Activated CD4-positive, CD25-positive, alpha-beta regulatory T cell treated with anti-CD3 and anti-CD28 coated beads, Interleukin-2, amount 50 U/mL, for 72 hours (primary cell): ENCODE results near the gene IKZF3.

Experiments
- DNase-seq: peaks from one replicate; pipeline ENCODE4 v3.0.0; 2021

IKZF3 gene

DNA sequence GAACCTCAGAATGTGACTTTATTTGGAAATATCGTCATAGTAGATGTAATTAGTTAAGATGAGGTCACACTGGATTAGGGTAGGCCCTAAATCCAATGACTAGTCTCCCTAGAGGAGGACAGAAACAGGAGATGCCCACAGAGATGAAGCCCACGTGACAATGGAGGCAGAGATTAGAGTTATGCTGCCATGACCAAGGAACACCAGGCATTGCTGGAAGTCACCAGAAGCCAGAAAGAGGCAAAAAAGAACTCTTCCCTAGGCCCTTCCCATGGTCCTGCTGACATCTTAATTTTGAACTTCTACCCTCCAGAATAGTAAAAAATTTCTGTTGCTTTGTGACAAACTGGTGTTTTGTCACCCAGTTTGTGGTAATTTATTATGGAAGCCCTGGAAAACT, 49.6 kb downstream of the IKZF3 start:
- DNase-seq: no peak

DNA sequence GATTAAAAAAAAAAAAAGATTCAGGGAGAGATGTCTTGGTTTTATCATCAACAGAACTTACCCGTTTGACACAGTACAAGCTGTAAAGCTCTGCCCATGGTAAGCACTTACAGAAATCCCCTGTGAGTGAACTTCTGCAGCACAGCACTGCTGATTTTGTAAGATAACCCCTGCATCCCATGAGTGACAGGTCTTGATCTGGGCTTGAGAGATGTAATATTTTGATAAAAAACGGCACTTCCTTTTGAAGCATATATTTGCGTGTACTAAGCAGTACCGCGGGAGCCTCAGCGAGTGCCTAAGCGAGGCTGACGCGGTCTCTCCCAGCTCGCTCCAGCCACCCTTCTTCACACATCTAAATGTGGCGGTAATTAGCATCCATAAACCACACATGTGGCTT, 50.5 kb downstream of the IKZF3 start:
- peak; percentile 49 for DNase-seq

DNA sequence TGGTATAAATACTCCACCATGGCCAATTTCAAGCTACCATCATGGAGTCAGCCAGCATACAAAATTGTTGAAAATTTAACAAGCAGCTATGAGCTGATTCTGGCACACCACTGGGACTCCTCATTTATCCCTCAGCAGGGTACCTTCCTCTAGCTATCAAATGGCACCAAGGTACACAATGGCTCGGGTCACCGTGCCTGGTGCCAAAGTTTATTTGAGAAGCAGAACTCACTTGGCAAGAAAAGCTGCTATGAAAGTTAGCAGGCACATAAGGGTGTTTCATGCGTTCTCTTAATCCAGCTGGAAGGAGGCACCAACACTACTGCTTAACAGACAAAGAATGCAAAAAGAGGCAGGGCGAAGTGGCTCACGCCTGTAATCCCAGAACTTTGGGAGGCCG, 51.6 kb downstream of the IKZF3 start:
- no peak for DNase-seq

DNA sequence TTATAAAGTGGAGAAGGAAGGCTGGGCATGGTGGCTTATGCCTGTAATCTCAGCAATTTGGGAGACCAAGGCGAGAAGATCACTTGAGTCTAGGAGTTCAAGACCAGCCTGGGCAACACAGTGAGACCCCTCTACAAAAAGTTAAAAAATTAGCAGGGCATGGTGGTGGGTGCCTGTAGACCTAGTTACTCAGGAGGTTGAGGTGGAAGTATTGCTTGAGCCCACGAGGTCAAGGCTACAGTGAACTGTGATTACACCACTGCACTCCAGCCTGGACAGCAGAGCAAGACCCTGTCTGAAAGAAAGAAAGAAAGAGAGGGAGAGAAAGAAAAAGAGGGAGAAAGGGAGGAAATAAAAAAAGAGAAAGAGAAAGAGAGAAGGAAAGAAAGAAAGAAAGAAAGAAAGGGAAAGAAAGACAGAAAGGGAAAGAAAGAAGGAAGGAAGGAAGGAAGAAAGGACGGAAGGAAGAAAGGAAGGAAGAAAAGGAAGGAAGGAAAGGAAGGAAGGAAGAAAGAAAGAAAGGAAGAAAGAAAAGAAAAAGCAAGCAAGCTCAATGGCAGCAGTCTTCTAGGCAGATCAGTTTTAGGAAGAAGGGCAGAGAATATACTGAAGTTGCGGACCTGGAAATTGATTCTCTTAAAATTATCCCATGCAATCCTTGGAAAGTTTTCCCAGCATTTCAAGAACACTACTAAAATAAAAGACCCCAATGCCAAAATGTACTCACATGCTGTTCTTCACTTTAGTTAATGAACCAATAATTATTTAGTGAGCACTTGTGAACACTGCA, 53.0 kb downstream of the IKZF3 start:
- DNase-seq: no peak

DNA sequence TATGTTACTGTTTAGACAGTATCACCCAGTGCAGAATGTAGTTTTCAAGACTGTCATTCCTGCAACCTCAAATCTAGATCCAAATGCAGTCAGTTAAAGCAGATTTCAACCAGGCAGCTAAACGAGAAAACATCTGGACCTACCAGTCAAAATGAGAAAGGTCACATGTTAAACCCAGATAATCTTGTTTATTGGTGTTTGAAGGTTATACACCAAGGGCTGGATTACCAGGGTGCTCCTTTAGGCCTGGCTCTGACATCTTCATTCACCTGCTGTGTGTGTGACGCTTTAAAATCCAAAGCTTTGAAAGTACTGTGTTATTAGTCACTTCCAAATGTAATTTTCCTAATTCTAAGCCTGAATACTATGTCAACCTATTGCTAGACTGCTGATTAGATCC, 54.9 kb downstream of the IKZF3 start:
- DNase-seq: no peak

DNA sequence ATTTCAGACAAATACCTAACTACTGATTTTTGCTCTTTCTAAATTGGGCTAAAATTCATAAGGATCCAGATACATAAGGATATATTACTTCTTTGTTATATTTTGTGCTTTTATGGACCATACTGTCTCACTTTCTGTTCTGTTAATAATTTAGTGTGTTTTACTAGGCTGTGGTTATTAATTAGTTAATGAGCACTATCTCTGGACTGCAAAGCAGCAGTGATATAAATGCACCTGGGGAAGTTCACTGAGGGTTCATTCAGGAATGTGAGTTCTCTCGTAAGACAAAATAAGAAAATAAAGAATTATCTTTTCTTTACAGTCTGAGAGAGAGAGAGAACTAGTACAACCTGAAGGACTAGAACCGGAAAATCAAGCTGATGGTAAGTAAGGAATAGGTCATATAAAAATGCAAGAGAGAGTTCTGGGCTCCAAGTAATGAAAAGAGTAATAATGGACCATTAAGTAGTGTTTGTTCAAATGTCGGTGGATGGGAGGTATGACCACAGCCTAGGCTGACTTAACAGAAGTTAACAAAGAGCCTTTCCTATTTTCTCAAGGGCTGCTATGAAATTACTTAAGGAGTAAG, 55.6 kb downstream of the IKZF3 start:
- DNase-seq: no peak

DNA sequence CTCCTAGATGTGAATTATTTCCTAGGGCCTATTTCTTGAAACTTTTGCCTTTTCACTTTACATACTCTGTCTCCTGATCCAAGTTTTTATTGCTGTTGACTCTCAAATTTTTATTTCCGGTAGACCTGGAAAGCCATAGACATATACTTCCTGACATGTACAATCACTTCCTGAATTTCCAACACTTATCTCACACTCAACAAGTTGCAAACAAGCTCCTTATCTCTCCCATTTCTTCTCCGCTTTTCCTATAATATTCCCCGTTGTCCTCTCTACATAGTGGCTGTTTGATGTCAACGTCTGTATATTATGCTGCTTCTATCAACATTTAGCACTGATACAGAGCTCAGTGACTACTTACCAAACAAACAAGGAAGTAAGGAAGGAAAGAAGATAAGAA, 59.3 kb downstream of the IKZF3 start:
- DNase-seq: no peak

DNA sequence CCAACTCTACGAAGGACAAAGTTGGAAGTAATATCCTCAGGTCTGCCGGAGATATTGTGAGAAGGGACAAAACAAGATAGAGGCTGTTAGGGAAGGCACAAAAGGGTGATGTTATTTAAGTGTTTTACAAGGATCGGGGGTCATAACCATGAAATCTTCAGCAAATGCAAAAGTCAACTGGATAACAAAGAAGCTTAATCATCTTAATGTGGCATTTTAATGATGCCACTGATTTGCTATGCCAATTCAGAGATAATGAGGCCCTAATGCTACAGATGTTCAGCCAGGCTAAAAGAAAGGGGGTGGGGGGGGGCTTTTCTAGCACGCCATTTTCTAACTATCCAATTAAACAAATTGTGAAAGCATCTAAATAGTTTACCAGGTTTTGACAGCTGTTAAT, 63.1 kb downstream of the IKZF3 start:
- no peak for DNase-seq

DNA sequence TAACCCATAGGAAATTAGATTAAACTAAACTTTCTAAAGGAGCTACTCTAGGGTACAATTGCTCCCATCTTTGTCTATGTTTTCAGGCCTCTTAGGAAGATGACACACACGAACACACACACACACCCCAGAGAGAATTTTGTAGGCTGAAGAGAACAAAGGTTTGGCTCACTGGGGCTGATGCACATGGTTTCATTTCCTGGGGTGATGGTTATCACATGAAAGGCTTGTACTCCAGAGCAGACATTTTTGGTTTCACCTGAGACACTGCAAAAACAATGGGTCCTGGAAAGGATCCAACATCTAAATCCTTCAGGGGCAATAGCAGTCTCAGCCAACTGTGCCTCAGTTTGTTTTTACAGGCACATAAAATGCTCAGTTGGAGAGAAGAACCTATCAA, 63.6 kb downstream of the IKZF3 start:
- DNase-seq: no peak

DNA sequence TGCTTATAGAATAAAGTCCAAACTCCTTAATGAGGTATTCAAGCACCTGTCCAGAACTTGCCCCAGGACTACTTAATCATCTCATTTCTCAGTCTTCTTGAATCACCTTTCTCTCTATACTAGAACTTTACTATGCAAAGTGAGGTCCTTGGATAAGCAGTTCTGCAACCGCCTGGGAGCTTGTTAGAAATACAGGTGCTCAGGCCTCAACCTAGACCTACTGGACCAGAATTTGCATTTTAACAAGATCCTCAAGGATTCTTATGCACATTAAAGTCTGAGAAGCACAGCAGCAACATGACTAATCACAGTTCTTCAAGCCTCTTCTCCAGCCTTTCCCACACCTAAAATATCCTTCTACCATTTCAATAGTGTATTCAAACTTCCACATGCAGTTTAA, 64.7 kb downstream of the IKZF3 start:
- no peak for DNase-seq

DNA sequence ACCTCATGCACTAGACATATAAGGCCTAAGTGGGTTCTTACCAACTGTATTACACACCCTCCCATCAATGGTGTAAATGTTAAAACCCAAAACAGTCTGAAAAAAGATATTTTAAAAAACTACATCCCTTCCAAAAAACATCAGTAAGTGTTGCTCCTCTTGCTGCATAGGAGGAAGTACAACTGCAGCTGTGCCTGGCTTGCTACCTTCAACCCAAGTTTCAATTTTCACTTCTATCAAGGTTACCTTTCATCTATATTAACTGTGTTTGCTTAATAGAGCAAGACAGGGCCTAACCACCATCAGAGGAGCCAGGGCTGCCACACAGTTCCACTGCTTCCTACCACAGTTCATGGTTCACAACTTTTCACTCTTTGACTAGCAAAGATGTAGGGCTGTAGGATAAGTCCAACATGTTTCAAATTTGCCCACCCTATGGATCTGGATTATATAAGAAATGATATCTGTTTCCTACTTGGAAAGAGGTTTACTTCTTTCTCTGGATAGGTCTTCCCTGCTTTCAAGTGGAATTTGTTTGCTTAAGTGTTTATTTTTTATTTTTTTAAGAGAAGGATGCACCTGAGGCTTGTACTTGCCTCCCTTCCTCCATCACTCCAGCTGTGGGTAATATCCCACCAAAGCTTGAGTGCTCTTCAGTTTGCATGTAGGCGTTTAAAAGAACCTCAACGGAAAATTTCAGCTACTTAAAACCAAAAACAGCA, 69.7 kb downstream of the IKZF3 start:
- DNase-seq: no peak

DNA sequence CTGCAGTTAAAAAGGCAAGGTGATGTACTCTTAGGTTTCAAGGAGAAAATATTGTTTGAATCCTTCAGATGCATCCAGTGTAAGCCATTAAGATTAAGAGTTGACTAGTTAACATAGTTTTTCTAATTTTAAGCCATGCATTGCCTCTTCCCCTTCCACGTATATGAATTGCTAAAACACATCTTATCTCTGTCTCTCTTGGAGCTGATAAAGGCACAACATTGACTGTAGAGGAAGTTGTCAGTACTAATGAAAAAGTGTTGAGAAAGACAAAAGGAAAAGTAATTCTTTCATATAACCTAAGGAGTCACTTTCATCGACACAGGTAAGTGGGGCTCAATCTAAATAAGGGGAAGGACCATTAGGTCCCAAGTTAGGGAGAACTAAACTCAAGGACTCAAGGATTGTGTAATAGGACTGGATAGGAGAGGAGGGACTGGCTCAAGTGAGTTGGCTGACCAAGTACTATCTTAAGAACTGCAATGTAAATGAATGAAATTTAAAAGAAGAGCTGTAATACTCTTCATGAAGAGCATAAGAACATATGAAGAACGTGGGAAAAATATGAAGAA, 70.7 kb downstream of the IKZF3 start:
- no peak for DNase-seq

DNA sequence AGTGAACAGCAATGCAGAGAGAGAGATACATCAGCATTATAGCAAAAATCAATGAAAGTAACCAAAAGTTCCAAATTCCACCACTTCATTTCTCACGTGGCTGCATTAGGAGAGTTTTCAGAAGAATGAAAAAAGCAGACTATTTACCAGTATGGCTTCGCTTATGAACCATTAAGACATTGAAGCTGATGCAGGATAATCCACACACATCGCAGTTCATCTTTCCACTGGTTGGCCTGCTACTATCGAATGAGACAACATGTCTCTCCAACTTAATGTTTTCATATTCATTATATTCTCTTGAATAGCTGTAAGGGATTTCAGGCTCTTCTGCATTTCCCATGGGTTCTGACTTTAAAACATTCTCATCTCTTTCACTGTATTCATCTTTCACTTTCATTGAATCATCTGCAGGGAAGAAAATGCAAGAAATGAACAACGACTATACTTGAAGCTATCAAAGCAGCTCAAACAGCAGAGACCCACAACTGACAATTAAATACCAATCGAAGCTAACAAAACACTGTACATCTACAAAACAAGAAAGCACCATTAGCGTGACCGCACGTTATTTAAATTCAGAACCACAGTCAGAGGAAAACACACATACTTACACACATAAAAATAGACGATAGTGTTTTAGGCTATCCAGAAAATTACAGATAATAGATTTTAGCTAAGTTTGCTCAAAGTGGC, 71.4 kb downstream of the IKZF3 start:
- no peak for DNase-seq

DNA sequence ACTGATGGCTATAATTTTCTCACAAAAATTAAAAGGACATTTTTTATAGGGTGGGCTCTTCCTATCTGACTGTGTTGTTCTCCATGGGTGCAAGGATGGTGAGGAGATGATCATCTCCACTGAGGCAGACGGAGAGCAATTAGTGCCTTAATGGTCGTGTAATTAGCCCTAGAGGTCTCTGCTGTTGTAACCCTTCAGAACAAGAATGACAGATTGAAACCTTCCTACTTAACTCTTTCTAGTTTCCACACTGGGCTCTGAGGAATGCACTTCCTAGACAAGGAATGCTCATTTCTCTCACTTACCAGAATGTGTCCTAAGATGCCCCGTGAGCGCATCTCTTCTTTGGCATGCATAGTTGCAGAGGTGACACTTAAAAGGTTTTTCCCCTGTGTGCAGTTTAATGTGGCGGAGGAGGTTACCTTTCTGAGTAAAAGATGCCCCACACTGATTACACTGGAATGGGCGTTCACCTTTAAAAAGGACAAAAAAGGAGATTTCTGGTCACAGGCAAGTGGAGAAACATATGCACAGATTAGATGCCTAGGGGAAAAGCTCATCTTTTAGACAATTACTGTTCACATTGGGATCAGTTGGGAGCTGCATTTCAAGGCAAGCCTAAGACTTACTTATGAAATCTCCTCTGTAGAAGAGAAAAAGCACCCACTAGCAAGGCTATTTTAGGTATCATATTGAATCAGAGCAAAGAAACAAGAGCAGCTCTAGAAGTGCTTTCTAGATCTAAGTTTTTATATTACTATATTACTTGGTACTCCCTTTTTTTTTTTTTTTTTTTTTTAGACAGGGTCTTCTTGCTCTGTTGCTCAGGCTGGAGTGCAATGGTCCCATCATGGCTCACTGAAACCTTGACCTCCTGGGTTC, 72.8 kb downstream of the IKZF3 start:
- no peak for DNase-seq

DNA sequence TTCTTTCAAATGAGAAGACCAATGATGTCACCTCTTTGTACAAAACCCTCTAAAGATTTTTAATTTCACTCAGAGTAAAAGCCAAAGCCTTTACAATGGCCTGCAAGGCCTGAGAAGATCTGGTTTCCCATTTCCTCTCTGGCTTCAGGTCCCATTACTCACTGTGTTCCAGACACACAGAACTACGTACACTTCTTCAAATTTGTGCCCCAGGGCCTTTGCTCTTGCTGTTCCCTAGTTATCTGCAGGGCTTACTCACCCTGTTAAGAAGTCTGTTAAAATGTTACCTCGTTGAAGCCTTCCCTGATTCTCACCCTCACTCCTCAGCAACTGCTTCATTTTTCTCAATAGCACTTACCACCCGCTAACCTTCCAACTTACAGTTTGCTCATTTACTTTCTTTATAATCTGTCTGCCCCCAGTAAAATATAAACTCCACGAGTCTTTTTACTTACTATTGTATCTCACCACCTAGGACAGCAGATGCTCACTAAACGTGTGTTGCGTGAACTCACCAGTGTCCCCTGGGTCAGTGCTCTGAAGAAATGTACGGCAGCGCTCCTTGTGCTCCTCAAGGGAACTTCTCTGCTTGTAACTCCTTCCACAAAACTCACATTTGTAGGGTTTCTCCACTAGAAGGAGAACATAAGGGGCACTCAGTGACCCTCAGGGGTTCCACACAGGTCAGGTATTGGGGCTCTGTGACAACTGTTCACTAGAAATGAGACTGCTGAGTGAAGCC, 76.2 kb downstream of the IKZF3 start:
- no peak for DNase-seq

DNA sequence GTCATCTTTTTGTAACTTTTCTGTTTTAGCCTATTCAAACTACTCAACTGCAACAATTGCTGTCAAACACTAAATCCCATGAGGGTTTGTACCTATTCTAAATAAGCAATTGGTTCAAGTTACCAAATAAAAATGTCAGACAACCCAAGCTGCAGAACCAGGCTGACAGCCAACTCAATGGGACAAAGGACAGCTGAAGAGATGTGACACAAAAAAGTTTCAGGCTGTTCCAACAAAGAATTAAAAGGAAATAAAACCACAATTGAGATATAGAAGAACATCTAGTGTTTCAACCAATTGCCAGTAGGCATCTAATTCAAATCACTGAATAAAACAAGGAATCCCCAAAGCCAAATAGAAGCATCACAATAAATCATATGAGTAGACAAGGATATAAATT, 77.1 kb downstream of the IKZF3 start:
- no peak for DNase-seq

DNA sequence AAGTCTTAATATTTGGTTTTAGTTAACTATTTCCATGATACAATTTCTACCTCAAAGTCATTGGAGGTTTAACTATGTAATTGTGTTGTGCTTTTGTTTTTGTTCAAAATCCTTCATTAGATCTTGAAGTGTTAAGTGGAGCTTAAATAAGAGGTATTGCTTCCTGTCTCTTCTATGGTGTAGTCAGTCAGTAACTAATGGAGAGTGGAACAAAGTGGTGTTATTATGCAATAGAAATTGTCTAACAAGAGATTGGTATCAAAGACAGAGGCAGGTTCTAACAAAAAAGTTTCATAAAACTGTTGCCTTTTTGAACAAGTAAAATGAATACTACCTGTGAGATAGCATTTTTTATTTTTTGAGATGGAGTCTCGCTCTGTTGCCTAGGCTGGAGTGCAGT, 81.1 kb downstream of the IKZF3 start:
- no peak for DNase-seq

DNA sequence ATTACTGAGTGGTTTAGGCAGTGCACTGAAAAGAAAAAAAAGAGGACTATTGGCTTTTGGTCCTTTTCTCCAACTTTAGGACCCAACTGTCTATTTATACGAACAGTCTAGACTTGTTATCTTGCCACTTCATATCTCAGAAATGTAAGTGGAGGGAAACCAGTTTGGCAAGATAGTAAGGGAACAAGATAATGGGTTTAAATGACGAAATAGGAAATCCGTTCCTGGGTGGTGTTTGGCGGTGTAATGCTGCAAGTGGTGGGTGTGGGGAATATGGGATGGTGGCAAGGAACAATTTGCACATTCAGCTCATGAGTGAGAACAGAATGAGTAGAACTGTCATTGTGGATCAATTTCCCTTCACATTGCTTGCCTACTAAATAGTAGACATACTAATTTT, 81.6 kb downstream of the IKZF3 start:
- DNase-seq: no peak

DNA sequence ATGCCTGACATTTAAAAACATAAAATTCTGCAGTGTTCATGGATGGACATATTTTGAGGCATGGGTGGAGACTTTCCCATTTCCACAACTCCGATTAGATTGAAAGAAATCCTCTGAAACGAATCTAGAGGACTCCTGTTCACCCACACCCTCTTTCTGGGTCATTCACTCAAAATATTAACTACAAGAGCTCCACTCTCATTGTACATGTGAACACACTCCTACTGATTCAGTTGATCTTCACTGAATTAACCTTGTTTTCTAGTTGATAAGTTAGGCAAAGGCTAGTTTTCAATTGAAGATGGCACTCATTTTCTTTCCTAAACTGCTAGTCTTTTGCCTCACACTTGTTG, 82.3 kb downstream of the IKZF3 start:
- no peak for DNase-seq

DNA sequence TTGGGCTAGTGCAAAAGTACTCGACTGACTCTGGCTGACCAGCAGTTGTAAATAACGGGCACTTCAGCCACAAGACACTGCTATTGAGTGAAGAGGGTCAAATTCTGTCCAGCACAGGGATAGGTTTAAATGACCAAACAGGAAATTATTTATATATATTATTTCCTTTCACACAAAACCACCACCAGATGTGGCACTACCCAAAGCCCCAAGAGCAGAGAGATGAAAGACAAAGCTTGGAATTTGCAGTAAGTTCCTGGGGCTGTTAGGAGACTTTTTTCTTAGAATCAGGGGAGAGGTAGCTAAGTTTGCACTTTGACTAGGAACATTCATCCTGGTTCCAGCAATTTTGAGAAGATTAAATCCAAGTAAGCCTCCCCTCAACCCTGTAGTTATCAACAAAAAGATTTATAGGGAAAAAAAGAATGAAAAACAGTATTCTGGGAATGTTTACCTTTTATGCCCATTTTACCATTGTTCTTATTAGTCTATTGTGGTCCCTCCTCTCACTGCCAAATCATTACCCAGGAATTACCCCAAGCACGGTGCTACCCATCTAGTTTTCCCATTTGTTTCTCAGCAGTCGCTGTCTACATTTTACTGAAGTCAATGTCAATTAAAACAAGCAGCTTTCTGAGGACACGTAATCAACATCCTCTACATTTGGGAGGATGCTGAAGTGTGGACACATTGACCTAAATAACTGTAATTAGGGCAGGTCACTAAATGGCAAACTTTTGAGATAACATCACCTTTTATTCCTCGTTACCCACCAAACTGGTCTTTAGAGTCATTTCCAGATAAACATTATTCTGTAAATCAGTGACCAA, 82.9 kb downstream of the IKZF3 start:
- no peak for DNase-seq
